Myocyte (in vitro differentiated cells): Measurements from ENCODE around the gene TRIM44. TPM values are rescaled to one million over a fixed set of nuclear protein-coding genes. Genes with fewer than 3 reads are reported as not detected.
"Not testable (repeated sequence)": the region's sequence is repeated elsewhere in the genome, so short reads cannot be mapped to it uniquely, and the experiment has no call there.

Experiments
- DNase-seq: peaks from one replicate; pipeline ENCODE4 v3.0.0-alpha.2; 2012; ENCODE audit warnings: low read depth
- total RNA-seq: library from RNA; depleted of rRNA; stranded (reverse); fragments of >200 nt; gene quantifications from 2 replicates; pipeline ENCODE4 v1.2.3, GENCODE V29; 2014

Gene TRIM44
- total RNA-seq, 1 donor from 2014 or later = 56.8 TPM

DNA sequence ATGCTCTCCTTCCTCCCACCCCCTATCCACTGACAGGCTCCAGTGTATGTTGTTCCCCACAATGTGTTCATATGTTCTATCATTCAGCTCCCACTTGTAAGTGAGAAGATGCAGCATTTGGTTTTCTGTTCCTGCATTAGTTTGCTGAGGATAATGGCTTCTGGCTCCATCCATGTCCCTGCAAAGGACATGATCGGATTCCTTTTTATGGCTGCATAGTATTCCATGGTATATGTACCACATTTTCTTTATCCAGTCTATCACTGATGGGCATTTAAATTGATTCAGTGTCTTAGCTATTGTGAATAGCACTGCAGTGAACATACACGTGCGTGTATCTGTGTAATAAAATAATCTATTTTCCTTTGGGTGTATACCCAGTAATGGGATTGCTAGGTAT is 5.8 kb downstream of the TRIM44 start:
- not testable (repeated sequence) for DNase-seq

DNA sequence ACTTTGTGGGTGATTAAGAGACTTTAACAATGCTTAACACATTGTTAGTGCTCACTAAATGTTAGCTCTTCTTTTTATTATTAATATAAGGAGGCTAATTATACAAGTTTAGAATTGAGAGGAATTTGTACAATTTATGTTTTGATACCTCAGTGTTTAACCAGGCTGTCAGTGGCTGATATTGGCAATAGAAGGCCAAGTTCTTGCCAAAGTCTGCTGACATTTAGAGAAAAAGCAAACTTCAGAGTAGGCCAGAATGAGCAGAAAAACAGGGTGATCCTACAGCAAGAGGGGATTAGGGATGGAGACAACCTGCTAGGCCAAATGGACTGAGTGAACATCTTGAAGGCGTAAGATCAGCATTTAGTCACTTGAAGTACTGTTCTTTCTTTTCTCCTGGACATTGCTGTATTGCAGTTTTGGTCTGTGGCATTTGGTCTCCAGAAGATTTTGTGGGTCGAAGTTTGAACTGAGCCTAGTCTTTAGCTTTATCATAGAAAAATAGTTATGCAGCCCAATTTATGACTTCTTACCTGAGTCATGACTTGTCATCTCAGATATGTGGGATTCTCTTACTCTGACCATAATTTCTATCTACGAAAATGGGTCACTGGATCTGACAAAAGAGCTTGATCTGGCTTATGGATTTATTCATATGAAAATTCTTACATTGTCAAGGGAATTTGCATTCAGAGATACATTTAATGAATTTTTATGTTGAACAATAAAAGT is 9.0 kb downstream of the TRIM44 start:
- DNase-seq = no peak

DNA sequence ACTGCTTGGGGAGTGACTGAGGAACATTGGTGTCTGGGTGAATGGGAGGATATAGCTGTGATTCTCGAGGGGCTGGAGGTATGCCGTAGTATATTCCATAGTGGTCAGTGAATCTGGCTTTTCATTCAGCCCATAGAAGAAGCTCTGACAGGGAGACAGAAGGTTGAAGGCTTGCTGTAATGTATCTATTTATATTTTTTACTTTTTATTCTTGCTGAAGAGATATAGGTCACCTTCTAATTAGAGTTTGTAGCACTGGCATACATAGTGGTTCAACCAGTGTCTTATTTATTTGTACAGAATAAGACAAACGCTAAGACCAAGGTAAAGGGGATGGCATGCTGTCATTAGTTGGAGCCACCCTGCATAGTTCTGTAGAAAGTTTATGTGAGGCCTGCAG is 10.0 kb downstream of the TRIM44 start:
- no peak for DNase-seq

DNA sequence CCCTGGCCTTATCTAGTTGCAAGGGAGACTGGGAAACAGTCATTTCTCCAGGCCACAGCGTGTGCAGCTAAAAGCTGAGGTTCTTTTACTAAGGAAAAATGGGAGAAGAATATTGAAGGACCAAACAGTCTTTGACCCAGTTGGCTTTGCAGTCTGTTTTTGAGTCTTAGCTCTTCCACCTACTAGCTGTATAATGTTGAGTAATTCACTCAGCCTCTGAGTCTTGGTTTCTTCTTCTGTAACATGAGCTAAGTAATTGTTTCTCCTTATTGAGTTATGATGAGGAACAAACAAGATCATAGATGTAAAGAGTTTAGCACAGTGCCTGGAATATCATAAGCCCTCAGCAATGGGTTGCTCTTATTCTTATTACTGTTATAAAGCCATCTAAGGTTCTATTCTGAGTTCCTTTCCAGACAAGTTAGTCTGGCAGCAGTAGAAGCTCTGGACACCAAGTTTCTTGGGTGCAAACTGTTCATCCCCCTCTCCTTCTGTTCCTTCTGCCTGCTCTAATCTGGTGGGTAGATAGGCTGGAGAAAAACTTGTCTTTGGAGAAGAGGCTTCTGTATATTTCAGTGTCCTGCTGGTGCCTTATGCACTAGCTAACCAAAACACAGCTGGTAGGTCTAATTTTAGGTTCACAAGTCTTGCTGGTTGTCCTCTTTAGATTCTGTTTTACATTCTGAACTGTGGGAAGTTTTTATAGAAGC is 13.5 kb downstream of the TRIM44 start:
- DNase-seq = peak; percentile 78

DNA sequence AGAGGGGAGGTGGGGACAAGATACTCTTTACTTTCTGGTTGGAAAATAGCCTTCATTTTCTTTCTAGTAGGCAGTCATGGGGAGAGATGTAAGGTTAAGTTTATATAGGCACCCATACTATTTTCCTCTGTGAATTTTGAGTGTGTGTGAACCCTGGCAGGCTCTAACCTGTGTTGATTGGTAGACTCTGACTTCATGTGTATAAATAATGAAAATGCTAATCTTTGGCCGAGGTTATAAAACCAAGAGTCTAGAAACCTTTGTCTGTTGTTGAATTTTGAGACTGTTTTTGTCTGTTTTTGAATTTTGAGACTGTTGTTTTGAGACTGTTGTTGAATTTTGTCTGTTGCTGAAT is 14.0 kb downstream of the TRIM44 start:
- no peak for DNase-seq

DNA sequence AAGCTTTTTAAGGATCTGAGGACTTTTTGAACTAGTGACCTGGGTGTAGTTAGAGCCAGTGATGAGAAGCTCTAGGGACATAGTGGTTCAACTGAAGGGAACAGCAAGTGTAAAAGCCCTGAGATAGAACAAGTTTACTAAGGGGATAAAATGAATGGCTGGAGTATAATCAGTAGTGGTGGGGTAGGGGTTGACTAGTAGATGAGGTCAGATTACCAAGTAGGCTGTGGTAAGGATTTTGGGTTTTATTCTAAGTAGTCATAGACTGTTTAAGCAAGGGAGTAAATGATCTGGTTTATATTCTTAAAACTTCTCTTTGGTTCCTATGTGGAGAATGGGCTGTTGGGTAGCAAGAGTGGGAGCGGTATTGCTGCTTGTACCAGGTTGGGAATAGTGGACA is 15.3 kb downstream of the TRIM44 start:
- no peak for DNase-seq

DNA sequence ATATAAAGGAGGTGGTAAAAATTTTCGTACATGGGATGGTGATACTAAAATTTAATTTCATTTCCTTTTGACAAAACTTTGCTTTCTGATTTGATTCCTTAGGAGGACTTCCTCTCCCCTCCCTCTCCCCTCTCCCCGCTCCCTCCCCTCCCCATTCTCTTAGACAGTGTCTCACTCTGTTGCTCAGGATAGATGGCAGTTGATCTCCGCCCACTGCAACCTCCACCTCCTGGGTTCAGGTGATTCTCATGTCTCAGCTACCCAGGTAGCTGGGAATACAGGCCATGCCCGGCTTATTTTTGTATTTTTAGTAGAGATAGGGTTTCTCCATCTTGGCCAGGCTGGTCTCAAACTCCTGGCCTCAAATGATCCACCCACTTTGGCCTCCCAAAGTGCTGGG is 15.9 kb downstream of the TRIM44 start:
- DNase-seq = no peak

DNA sequence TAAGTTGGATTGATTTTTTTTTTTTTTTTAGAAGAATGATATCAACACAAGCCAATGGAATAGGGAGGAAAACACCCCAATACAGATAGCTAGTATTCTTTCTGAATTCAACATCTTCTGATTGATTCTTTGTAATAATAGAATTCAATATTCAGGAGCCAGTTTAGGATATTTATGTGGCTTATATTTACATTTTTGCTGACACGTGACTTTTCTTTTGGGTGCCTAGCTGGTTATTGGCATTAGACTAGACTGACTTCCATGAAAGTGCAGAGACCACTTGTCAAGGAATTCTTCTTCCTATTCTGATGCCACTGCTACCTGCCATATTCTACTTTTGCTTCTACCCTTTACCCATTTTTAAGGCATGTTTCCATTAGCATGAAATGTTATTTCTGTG is 16.4 kb downstream of the TRIM44 start:
- no peak for DNase-seq

DNA sequence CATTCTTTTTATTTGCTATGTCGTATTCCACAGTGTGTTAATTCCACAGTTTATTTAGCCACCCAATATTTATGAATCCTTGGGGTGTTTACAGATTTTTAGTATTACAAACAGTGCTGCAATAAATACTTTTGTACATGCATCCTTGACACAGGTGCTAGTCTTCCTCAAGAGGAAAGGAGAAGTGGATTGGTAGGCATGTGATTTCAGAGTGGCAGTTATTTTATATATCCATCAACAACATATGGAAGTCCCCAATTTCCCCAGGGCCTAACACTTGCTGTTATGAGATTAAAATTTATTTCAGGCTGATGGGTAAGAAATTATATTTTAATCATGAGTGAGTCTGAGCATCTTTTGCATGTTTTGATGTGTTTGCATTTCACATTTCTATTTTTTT is 17.9 kb downstream of the TRIM44 start:
- DNase-seq = no peak

DNA sequence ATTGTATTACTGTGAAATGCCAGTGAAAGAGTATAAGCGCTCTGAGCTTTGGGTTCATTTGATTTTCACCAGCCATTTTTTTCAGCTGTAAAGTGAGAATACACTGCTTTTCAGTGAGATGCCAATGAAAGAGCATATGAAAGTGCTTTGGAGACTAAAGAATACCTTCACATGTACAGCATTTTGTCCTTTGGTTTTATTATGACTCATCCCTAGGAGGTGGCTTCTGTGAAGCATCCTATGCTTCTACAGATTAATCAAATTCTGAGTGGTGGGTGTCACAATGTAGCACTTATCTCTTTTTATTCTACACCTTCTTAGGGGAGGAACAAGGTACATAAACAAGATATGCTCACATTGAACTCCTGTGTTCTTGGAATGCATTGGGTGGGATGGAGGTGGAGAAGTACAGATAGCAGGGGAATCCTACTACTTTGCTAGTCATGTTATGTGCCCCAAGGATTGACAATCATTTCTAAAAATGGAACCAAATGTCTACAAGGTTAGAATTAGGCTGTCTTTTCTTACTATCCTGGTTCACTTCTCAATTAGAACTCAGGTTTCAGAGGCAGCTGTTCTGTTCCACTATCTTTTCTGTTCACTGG is 18.7 kb downstream of the TRIM44 start:
- peak; percentile 25 for DNase-seq

DNA sequence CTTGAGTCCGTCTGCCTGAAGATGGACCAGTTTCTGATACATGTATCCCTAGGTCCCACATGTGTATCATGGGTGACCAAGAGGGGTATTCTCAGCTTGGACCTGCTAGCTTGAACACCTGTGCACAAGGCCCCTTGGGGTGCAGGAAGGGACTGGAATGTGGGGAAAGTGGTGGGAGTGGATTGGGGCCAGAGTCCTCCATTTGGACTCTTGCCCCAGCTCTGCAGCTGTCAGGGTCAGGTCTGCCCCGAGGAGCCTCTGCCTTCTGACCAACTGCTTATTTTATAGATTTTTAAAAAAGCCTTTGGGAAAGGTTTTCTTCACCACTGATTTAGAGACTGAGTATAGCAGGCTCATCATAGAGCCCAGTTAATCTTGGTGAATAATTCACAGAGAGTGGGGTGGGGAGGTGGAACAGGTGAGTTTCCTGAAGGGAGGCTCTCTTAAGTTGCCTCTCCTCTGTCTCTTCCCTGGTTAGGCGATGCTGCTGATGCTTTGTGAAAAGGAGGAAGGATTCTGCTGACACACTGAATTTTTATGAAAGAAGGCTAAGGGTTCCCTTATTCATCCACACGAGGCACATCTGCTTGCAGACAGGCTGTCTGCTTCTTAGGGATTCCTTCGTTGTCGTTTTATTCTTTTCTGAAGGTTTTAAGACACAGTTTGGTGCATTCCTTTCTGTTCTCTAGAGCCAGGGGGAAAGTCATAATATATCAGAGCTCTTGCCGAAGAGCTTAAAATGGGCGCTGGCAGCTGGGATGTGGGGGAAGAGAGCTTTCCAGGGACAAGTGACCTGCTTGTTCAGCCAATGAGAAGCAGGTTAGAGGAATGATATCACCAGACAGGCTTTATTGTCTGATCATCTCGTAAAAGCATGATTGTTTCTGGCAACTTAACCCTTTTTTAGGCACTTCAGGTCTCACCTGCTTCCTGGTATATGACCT is 19.9 kb downstream of the TRIM44 start:
- DNase-seq = peak; percentile 84

DNA sequence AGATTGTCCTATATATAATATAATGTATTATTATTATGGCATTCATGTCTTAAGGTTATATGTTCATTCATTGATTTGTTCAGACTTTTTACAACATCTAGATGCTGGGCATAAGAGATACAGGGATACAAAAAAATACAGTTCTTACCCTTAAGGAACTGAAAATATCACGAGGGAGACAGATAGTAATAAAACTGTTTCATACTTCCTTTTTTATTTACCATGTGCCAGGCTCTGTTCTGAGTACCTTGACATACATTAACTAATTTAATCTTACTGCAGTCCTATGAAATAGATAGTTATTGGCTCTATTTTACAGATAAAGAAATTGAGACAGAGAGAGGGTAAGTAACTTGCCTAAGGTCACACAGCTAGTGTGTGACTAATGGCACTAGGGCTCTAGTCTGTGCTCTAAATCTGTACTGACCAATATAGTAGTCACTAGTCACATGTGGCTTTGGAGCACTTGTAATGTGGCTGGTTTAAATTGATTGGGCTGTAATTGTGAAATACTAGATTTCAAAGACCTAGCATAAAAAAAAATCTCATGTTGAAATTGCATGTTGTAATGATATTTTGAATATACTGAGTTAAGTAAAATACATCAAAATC is 21.3 kb downstream of the TRIM44 start:
- peak; percentile 24 for DNase-seq

DNA sequence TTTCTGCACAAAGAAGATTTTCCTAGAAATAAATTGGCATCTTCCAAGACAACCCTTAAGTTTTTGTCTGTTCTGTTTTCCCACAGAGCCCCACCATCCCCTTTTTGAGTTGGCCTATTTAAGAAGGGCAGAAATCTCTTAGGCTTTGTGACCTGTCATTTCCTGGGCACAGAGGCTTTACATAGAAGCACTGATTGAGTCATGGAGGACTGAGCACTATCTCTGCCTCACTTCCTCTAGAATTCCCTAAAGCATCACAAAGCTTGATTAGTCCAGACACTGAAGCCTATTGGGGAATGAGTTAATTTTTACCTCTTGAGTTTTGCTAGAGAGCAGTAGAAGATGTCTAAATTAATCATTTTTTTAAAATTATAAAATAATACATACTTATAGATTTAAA is 25.4 kb downstream of the TRIM44 start:
- no peak for DNase-seq

DNA sequence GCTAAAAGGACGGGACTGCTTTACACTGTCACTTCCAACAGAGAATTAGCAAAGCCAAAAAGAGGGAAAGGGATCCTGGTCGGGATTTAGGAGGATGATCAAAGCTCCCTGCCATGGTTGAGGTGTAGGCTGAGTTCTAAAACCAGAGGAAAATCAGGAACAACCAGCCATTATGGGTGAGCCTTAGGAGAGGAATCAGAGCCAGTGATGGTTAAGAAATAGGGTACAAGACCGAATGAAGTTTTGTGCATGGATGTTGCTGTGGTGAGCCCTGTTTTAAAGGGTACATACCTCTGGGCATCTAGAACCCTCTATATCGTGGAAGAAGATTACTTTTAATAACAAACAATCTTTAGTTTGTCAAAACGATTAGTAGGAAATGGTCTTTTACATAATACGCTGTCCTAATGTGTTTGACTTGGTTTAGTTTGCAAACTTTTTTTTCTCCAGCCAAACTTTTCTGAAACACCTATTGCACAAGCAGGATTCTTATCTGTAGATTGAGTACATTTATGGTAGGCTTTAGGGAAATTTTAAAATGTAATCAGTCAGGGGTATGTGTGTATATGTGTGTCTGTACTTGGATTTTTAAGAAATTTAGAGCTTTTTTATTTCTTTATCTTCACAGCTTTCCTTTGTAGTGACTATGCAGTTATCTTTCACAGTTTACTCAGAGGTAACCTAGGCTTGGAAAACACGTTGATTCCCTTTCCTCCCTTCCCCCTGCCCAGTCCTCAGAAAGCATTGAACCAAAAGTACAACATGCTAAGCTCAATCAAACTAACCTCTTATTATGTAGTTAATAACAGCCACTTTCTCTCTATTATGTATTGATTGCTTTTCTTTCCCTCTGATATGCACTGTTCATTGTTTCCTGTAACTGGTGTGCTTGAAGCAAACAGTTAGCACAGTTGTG is 26.8 kb downstream of the TRIM44 start:
- DNase-seq = no peak

DNA sequence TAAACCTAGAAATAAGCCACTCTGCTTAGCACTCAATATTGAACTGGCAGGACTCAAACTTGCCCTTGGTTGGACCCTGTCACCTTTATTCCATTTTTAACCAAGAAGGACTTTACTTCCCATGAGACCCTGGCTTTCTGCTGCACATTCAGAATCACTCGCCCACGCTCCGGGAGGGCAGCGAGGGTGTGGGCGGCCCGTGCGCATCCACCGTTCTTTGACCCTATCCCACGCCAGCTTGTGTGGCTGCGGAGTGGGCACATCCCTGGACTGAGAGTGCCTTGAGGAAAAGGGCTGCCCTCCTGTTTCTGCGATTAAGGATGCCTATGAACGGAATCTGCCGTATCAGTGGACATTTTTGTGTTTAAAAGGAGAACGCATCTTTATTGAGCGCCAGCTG is 39.6 kb downstream of the TRIM44 start:
- no peak for DNase-seq

DNA sequence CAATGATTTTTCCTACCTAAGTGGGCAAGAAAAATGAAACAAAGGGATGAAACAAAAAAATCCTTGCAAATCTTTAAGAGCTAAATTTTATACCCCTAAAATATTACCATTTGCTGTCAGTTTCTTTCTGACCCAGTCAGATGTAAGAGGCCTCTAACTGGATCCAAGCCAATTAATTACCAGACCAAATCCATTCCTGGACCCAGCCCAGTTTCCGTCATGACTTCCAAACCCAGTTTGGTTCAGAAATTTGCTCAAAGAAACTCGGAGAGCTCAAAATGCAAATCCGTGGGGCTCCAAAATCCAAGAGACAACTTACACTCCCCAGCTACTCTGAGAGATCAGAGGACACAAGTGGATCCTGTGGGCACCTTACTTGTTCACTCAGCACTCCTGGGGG is 46.8 kb downstream of the TRIM44 start:
- DNase-seq = no peak

DNA sequence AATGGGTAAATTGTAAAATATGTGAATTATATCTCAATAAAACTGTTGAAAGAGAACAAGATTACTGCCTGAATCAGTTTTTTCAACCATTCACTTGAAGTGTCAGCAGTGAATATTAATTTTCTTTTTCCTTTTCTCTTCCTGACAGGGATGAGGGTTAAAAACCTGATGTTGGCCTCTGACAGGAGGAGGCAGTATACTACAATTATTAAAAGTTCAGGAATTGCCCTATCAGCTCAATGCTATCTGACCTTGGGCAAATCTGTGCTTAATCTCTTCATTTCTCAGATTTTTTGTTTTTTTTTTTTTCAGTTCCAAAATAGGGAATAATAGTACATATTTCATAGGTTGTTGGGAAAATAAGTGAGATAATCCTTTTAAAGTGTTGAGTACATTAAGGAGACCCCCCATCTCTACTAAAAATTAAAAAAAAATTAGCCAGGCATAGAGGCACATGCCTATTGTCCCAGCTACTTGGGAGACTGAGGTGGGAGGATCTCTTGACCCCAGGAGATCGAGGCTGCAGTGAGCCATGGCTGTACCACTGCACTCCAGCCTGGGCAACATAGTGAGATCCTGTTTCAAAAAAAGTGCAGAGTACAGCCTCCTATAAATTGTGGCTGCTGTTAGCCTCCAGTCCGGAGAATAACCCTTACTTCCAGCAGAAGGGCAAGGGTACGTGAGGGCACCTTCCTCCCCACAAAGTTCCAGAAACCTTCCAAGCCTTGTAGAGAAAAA is 48.8 kb downstream of the TRIM44 start:
- DNase-seq = no peak

DNA sequence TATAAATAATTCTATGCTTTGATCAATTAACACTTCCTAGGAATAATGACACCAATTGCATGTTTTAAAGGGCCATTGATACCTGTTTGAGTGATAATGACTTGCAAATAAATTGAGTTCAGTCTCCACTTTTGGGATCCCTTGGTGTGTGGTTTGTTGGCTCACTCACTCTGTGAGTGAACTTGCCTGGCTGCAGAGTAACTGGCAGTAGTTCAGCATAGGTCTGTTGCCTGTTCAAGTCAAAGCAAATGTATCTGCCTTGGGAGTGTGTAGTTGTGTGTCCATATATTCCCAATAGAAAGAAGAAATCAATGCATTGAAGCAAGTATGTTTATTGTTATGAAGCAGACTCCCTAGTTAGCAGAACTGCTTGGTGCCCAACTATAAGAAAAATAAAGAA is 49.3 kb downstream of the TRIM44 start:
- no peak for DNase-seq

DNA sequence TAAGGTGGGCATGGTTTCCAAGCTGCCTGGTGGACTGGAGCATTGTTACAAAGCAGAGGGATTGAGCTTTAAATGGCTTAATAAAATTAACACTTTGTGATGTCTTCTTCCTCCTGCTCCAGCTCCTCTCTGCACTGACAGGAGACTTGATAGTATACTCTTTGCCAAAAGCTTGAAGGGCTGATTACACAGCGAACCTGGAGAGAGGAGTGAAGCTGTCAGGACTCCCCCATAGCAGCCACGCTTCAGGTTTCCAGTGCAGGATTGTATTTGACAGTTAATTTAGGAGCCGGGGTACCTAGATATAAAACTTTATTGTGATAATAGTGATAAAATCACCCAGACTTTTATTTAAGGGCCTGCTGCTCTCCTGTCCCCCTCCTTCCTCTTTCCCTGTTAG is 50.0 kb downstream of the TRIM44 start:
- no peak for DNase-seq
